HepG2 (cell line): ENCODE measurements around the gene SMYD1. TPM values are rescaled to one million over a fixed set of nuclear protein-coding genes. Genes with fewer than 3 reads are reported as not detected.

Experiments
- EHMT2 ChIP-seq: fragments of 200-600 bp; sonication (generic); IDR thresholded peaks from 2 replicates; pipeline ENCODE4 v1.7.0; 2017; ENCODE audit warnings: antibody characterized with exemption, low read depth, low read length, borderline replicate concordance
- FOXP1 ChIP-seq, 2 experiments: fragments of 450-650 bp in 1 of 2; IDR thresholded peaks; 2 replicates each; pipeline ENCODE4 v1.6.1; 2017 to 2018; ENCODE audit warnings: antibody characterized with exemption in 1 of 2
- PHF21A ChIP-seq: sonication (generic); formaldehyde crosslinking; IDR thresholded peaks from 2 replicates; pipeline ENCODE4 v1.5.0; 2020; ENCODE audit warnings: mild to moderate bottlenecking, missing genetic modification reagents
- TOPORS ChIP-seq: sonication (generic); formaldehyde crosslinking; IDR thresholded peaks from 2 replicates; pipeline ENCODE4 v1.8.0; 2023; ENCODE audit warnings: mild to moderate bottlenecking, missing genetic modification reagents
- ZNF10 ChIP-seq: sonication (generic); formaldehyde crosslinking; IDR thresholded peaks from 2 replicates; pipeline ENCODE4 v1.4.0; 2020; ENCODE audit warnings: mild to moderate bottlenecking, low read depth, missing genetic modification reagents, borderline replicate concordance
- ZNF251 ChIP-seq: sonication (generic); formaldehyde crosslinking; IDR thresholded peaks from 2 replicates; pipeline ENCODE4 v1.9.0; 2021; ENCODE audit warnings: mild to moderate bottlenecking, missing genetic modification reagents
- ZNF329 ChIP-seq: sonication (generic); formaldehyde crosslinking; IDR thresholded peaks from 2 replicates; pipeline ENCODE4 v1.9.0; 2021; ENCODE audit warnings: low read depth, mild to moderate bottlenecking, missing genetic modification reagents
- ZNF460 ChIP-seq: sonication (generic); formaldehyde crosslinking; IDR thresholded peaks from 2 replicates; pipeline ENCODE4 v1.5.1; 2020; ENCODE audit warnings: missing genetic modification reagents, mild to moderate bottlenecking, borderline replicate concordance
- ZNF841 ChIP-seq: sonication (generic); formaldehyde crosslinking; IDR thresholded peaks from 2 replicates; pipeline ENCODE4 v1.8.1; 2023; ENCODE audit warnings: missing genetic modification reagents, borderline replicate concordance
- polyA plus RNA-seq, 8 experiments: library from polyadenylated mRNA; depleted of rRNA in 3 of 8; stranded (reverse) in 7 of 8; unstranded in 1 of 8; fragments of >200 nt; fragmentation: Illumina TruSeq in 4 of 8; extraction: Trizol in 4 of 8; gene quantifications; 2 replicates each; pipeline versions ENCODE4 v1.2.1 to v1.2.3, GENCODE V29; 2011 to 2016; ENCODE audit warnings: low read depth in 4 of 8, missing spikeins in 1 of 8, mixed read lengths in 1 of 8; ENCODE audit not compliant: insufficient read depth in 1 of 8
- total RNA-seq, 5 experiments: library from RNA; depleted of rRNA; stranded (reverse); fragments of >200 nt; fragmentation: Illumina TruSeq; extraction: Trizol; gene quantifications; 2 replicates each; pipeline ENCODE4 v1.2.3, GENCODE V29; 2016; ENCODE audit warnings: low read depth in 1 of 5
- TF ChIP-seq, protein P1 (sequence below): IDR thresholded peaks from 2 replicates; pipeline ENCODE4 v1.6.1; 2016; ENCODE audit warnings: control low read depth
- TF ChIP-seq, protein P2 (sequence below): sonication (generic); formaldehyde crosslinking; IDR thresholded peaks from 2 replicates; pipeline ENCODE4 v1.4.0; 2020; ENCODE audit warnings: missing genetic modification reagents
- TF ChIP-seq, protein P3 (sequence below): sonication (generic); formaldehyde crosslinking; IDR thresholded peaks from 2 replicates; pipeline ENCODE4 v1.5.0; 2020; ENCODE audit warnings: mild to moderate bottlenecking, missing genetic modification reagents

Gene SMYD1
- total and polyA plus RNA-seq, 2 of the 13 experiments (the other 11 are each of a cell fraction or from before 2014, with no cell fraction given), result not detected

DNA sequence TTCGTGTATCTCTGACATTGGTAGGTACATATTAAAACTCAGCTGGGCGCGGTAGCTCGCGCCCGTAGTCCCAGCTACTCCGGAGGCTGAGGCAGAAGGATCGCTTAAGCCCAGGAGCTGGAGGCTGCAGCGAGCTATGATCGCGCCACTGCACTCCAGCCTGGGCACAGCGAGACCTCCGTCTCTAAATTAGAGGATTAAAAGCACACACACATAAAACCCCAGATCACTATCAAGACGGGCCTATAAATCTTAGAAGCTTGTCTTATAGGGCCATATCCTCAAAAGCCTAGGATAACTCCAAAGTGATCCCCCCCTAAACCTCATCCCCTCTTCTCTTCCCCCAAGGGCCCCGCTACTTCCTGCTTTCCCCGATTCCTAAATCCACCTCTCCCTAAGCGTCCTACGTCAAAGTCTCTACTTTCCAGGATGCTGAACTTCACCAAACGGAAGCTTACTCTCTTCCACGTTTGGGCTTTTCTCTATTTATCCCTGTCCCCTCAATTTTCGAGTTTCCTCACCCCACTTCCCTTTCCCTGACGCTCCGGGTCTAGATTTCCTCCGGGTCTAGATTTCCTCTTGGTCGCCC lies 12.7 kb upstream of the SMYD1 start (continued):
- TF ChIP-seq TOPORS (CRISPR knock-in tag), result no peak
- TF ChIP-seq, protein P1, sequence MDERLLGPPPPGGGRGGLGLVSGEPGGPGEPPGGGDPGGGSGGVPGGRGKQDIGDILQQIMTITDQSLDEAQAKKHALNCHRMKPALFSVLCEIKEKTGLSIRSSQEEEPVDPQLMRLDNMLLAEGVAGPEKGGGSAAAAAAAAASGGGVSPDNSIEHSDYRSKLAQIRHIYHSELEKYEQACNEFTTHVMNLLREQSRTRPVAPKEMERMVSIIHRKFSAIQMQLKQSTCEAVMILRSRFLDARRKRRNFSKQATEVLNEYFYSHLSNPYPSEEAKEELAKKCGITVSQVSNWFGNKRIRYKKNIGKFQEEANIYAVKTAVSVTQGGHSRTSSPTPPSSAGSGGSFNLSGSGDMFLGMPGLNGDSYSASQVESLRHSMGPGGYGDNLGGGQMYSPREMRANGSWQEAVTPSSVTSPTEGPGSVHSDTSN (CRISPR knock-in tag), result no peak
- TF ChIP-seq EHMT2, result no peak
- no peak for TF ChIP-seq ZNF329 (CRISPR knock-in tag)
- TF ChIP-seq, protein P2, sequence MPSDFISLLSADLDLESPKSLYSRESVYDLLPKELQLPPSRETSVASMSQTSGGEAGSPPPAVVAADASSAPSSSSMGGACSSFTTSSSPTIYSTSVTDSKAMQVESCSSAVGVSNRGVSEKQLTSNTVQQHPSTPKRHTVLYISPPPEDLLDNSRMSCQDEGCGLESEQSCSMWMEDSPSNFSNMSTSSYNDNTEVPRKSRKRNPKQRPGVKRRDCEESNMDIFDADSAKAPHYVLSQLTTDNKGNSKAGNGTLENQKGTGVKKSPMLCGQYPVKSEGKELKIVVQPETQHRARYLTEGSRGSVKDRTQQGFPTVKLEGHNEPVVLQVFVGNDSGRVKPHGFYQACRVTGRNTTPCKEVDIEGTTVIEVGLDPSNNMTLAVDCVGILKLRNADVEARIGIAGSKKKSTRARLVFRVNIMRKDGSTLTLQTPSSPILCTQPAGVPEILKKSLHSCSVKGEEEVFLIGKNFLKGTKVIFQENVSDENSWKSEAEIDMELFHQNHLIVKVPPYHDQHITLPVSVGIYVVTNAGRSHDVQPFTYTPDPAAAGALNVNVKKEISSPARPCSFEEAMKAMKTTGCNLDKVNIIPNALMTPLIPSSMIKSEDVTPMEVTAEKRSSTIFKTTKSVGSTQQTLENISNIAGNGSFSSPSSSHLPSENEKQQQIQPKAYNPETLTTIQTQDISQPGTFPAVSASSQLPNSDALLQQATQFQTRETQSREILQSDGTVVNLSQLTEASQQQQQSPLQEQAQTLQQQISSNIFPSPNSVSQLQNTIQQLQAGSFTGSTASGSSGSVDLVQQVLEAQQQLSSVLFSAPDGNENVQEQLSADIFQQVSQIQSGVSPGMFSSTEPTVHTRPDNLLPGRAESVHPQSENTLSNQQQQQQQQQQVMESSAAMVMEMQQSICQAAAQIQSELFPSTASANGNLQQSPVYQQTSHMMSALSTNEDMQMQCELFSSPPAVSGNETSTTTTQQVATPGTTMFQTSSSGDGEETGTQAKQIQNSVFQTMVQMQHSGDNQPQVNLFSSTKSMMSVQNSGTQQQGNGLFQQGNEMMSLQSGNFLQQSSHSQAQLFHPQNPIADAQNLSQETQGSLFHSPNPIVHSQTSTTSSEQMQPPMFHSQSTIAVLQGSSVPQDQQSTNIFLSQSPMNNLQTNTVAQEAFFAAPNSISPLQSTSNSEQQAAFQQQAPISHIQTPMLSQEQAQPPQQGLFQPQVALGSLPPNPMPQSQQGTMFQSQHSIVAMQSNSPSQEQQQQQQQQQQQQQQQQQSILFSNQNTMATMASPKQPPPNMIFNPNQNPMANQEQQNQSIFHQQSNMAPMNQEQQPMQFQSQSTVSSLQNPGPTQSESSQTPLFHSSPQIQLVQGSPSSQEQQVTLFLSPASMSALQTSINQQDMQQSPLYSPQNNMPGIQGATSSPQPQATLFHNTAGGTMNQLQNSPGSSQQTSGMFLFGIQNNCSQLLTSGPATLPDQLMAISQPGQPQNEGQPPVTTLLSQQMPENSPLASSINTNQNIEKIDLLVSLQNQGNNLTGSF (CRISPR knock-in tag), result no peak
- TF ChIP-seq ZNF10 (CRISPR knock-in tag), result no peak
- TF ChIP-seq FOXP1 (IDR thresholded peaks at IDR 0.05), result no peak
- TF ChIP-seq FOXP1 (CRISPR knock-in tag; IDR thresholded peaks at IDR 0.05), result no peak
- TF ChIP-seq ZNF460 (CRISPR knock-in tag), result no peak
- no peak for TF ChIP-seq ZNF841
- TF ChIP-seq PHF21A (CRISPR knock-in tag), result peak; percentile 8; the same call in 1 of the 2 replicates
- TF ChIP-seq, protein P3, sequence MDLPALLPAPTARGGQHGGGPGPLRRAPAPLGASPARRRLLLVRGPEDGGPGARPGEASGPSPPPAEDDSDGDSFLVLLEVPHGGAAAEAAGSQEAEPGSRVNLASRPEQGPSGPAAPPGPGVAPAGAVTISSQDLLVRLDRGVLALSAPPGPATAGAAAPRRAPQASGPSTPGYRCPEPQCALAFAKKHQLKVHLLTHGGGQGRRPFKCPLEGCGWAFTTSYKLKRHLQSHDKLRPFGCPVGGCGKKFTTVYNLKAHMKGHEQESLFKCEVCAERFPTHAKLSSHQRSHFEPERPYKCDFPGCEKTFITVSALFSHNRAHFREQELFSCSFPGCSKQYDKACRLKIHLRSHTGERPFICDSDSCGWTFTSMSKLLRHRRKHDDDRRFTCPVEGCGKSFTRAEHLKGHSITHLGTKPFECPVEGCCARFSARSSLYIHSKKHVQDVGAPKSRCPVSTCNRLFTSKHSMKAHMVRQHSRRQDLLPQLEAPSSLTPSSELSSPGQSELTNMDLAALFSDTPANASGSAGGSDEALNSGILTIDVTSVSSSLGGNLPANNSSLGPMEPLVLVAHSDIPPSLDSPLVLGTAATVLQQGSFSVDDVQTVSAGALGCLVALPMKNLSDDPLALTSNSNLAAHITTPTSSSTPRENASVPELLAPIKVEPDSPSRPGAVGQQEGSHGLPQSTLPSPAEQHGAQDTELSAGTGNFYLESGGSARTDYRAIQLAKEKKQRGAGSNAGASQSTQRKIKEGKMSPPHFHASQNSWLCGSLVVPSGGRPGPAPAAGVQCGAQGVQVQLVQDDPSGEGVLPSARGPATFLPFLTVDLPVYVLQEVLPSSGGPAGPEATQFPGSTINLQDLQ, result no peak
- no peak for TF ChIP-seq ZNF251 (CRISPR knock-in tag)
